ENCODE measurements around the gene CNTNAP2. TPM values are rescaled to one million over a fixed set of nuclear protein-coding genes. Genes with fewer than 3 reads are reported as not detected.

Gene CNTNAP2
- total RNA-seq, 1 donor from 2014 or later = not detected

GRCh38 chr7:147990942-147991341 is 1874.3 kb downstream of the CNTNAP2 start:
- intact Hi-C loops (cut with micrococcal nuclease) = no loop called here

- intact Hi-C loops (cut with micrococcal nuclease) = no loop called here
Measured at GRCh38 chr7:147992698-147993097, 1876.1 kb downstream of the CNTNAP2 start.

- intact Hi-C loops (cut with micrococcal nuclease) = no loop called here
Measured at GRCh38 chr7:147997636-147998035, 1881.0 kb downstream of the CNTNAP2 start.

- intact Hi-C loops (cut with micrococcal nuclease) = no loop called here
Measured at GRCh38 chr7:147999962-148000361, 1883.4 kb downstream of the CNTNAP2 start.

GRCh38 chr7:148011753-148012152 is 1895.2 kb downstream of the CNTNAP2 start:
- intact Hi-C loops (cut with micrococcal nuclease) = no loop called here

GRCh38 chr7:148014001-148014400 is 1897.4 kb downstream of the CNTNAP2 start:
- intact Hi-C loops (cut with micrococcal nuclease) = no loop called here

GRCh38 chr7:148014541-148014940 is 1897.9 kb downstream of the CNTNAP2 start:
- intact Hi-C loops (cut with micrococcal nuclease) = no loop called here

GRCh38 chr7:148017126-148017525 is 1900.5 kb downstream of the CNTNAP2 start:
- intact Hi-C loops (cut with micrococcal nuclease) = no loop called here

GRCh38 chr7:148020679-148021078 is 1904.1 kb downstream of the CNTNAP2 start:
- intact Hi-C loops (cut with micrococcal nuclease) = no loop called here

- intact Hi-C loops (cut with micrococcal nuclease) = no loop called here
Measured at GRCh38 chr7:148021507-148022045, 1905.0 kb downstream of the CNTNAP2 start.

GRCh38 chr7:148022832-148023231 is 1906.2 kb downstream of the CNTNAP2 start:
- intact Hi-C loops (cut with micrococcal nuclease) = no loop called here

- intact Hi-C loops (cut with micrococcal nuclease) = no loop called here
Measured at GRCh38 chr7:148026713-148027112, 1910.1 kb downstream of the CNTNAP2 start.

GRCh38 chr7:148028165-148028564 is 1911.6 kb downstream of the CNTNAP2 start:
- intact Hi-C loops (cut with micrococcal nuclease) = no loop called here

- intact Hi-C loops (cut with micrococcal nuclease) = no loop called here
Measured at GRCh38 chr7:148031019-148031418, 1914.4 kb downstream of the CNTNAP2 start.

- intact Hi-C loops (cut with micrococcal nuclease) = no loop called here
Measured at GRCh38 chr7:148031811-148032210, 1915.2 kb downstream of the CNTNAP2 start.

- intact Hi-C loops (cut with micrococcal nuclease) = no loop called here
Measured at GRCh38 chr7:148035950-148036349, 1919.3 kb downstream of the CNTNAP2 start.

- intact Hi-C loops (cut with micrococcal nuclease) = no loop called here
Measured at GRCh38 chr7:148037044-148037443, 1920.4 kb downstream of the CNTNAP2 start.

GRCh38 chr7:148041156-148041555 is 1924.6 kb downstream of the CNTNAP2 start:
- intact Hi-C loops (cut with micrococcal nuclease) = no loop called here

- intact Hi-C loops (cut with micrococcal nuclease) = no loop called here
Measured at GRCh38 chr7:148042935-148043631, 1926.5 kb downstream of the CNTNAP2 start.

GRCh38 chr7:148044173-148044572 is 1927.6 kb downstream of the CNTNAP2 start:
- intact Hi-C loops (cut with micrococcal nuclease) = no loop called here

- intact Hi-C loops (cut with micrococcal nuclease) = no loop called here
Measured at GRCh38 chr7:148045521-148045920, 1928.9 kb downstream of the CNTNAP2 start.

GRCh38 chr7:148049068-148049467 is 1932.5 kb downstream of the CNTNAP2 start:
- intact Hi-C loops (cut with micrococcal nuclease) = no loop called here

- intact Hi-C loops (cut with micrococcal nuclease) = no loop called here
Measured at GRCh38 chr7:148050492-148051158, 1934.0 kb downstream of the CNTNAP2 start.

Data from T-helper 1 cell treated with Interleukin-12 subunit alpha and Interleukin-12 subunit beta and Interleukin-4 antibody, amounts not matched to agents 30 ng/mL and 1 ng/mL, for 36 hours (primary cell).